NCI-H82 treated with DMSO at 0.1 percent for 48 hours (cell line): Measurements from ENCODE around the gene GRK1.
A peak's percentile ranks its signal among the peaks of the same experiment; 100 is the strongest.

ENCODE experiments used
- DNase-seq: peaks from one replicate; lab custom pipeline; 2025; ENCODE audit not compliant: unreplicated experiment; lab: John Stamatoyannopoulos, UW

The GRK1 gene

DNA sequence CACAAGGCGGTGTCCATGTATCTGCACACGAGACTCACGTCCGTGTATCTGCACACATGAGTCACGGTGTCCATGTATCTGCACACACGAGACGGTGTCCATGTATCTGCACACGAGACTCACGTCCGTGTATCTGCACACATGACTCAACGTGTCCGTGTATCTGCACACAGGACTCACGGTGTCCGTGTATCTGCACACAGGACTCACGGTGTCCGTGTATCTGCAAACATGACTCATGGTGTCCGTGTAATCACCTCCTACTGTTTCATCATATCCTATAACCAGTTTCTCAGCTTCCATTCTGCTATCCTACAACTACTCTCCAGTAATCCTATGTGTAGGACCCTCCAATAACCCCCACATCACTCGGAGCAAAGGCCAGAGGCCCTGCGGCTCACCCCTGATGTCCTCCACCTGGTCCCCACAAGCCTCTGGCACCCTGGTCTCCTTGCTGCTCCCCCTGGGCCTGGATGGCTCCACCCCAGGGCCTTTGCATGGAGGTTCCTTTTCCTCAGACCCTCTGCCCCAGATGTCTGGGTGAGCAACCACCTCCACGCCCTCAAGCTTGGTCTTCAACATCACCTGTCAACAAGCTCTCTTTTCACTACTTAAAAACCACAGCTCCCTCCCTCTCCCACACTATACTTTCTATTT is 89.5 kb downstream of the GRK1 start:
- no peak for DNase-seq

DNA sequence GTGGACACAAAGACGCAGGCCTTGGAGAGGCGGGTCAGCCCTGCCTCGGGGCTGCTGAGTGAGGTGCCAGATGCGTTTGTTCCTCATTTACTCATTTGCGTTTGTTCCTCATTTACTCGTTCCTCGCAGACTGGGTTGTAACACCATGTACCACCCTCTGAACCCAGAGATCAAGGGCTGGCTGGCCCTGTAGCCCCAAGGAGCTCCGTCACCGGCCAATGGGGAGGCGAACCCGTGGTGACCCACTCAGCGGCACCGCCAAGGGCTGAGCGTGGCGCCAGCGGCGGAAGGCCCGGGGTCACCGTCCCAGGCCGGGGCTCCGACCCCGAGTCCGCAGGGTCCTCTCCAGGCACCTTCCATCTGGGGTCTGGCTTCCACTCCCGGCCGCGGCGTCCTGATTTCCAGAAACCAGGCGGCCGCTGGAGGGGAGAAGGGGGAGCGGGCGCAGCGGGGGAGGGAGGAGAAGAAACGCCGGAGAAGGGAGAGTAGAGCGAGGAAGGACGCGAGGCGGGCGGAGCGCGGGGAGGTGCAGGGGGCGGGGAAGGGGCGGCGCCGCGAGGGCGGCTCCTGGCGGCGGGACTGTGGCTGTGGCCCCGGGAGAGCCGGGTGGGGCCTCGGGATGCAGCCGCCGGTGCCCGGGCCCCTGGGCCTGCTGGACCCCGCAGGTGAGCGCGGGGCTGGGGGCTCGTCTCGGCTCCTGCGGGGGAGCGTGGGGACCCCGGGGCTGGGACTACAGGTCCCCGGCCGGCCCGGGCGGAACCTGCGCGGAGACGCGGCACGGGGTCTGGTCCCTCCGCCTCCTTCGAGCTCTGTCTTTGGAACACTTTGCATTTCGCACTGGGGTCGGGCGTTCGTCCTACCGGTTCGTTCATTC is 91.9 kb downstream of the GRK1 start, which contains the start of gene TMEM255B:
TMEM255B (plus strand) TSS at position 576 of the 874 bp plus-strand sequence; CDS start at position 620, 44 bp downstream.
- DNase-seq = peak; percentile 10

DNA sequence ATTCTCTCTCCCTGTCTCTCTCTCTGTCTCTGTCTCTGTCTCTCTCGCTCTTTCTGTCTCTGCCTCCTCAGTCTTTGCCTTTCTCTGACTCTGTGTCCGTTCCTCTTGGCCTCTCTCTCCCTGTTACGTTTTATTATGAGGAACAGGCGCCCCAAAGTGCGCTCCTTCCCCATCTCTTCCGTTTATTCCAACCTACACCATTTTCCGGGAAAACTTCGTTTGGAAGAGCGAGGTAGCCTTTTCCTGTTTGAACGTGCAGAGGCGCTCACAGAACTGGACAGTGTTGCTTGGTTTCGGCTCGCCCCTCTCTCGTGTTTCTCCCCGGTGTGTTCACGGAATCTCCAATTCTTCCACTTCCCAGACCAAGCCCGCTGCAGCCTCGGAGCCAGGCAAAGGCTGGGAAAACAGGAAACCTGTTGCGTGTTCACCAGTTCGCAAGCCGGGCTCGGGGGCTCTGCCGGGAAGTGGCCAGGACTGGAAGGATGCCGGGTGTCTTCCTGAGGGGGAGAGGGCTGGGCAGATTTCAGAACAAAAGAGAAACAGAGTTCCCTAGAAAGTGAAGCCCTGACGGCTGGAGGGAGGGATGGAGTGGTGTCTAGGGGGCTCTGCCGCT is 92.6 kb downstream of the GRK1 start:
- no peak for DNase-seq

DNA sequence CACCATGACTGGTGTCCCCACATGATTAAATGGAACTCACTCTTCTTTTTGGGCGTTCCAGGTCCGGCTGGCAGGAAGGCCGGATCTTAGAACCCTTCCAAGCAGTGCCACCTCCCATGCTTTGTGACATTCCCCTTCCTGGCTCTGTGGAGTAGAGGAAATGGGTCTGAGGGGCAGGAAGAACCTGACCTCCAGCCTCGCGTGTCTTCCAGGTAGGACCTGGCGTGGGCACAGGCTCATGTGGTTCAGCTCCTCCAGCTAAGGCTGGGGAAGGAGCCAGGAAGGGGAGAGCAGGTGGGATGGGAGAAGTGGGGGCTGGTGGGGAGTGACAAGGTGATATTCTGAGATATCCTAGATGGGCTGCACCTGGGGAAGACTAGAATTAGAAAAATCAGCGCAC is 94.1 kb downstream of the GRK1 start:
- DNase-seq = no peak

DNA sequence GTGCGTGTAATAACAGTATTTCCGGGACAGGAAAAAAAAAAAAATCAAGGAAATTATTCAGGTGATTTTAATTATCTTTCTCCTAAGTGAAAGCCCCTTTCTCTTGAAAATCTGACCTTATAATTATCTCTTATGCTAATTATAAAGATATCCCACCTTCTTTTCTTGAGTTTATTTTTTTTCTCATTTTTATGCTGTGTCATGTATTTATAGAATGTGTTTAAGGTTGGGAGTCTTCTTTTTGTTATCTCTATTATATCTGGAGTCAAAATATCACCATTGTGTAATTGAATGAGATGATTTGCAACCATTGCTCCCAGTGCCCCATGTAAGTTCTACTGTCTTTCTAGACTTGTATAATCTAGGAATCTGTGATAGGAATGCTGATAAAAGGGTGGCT is 95.1 kb downstream of the GRK1 start:
- no peak for DNase-seq

DNA sequence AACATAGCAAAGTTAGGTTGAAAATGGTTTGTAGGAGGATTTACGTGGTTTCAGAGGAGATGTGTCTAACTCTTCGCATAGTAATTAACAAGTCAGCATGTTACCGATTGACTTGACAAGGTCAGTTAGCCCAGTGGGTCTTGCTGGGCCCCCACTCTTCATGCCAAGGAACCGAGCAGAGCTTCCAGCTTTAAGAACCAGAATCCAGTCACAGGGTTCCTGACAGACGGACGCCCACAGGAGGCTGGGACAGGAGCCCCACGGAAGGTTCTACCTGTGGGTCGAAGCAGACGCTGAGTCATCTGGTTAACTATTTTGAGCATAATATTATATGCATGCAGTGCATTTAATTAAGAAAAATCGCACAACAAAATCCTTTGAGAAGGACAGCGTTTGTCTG is 95.5 kb downstream of the GRK1 start:
- no peak for DNase-seq

- DNase-seq = no peak
Measured at GRCh38 chr13:113763254-113763653, 96.2 kb downstream of the GRK1 start.

DNA sequence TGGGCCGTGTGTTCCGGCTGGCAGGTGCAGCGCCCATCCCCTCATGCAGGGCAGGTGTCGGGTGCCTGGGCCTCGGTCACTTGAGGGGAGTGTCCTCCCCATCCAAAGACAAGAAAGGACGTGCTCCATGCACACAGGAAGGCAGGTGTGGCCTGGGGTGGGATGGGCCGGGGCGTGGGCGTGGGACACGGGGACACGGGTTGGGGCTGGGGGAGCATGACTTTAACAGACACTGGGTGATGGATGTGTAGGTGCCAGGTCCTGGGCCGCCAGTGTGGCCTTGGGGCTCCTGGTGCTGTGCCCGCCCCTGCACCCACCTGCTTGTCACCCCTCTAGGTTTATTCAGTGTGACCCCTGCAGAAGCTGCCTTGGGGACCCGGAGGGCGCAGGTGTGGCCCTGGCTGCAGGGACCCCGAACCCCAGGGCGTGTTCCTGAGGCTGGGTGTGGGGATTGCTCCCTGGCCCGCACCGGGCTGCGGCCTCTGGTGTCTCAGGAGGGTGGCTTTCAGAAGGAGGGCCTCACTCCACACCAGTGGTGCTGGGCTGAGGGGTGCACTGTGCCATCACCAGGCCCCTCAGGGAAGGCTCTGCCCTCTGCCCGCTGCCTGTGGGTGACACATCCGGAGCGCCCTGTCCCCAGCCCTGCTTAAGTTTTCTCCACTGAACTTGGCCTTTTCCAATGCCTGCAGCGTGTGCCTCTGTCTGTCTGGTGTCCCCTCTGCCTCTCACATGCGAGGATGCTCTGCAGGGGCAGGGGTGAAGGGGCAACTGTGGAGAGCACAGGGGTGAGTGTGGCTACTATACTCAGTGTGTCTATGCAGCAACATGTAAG is 97.2 kb downstream of the GRK1 start:
- DNase-seq = no peak

GRCh38 chr13:113764793-113765563 is 98.0 kb downstream of the GRK1 start:
- DNase-seq = no peak

DNA sequence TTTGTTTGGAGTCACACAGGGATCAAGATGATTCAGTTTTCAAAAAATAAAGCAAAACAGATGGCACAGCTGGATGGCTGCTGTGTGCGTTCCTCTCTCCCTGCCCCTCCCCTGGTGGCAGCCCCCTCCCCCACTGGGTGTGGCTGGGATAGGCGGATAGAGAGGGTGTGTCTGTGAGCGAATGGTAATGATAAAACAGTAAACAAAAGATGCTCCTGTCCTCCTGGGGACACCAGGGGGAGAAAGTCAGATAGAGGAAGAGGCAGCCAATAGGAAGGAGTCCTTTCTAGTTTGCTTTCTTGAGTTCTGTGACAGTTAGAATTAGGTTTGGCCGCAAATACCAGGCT is 98.5 kb downstream of the GRK1 start:
- DNase-seq = no peak

- DNase-seq = no peak
Measured at GRCh38 chr13:113766035-113766800, 99.2 kb downstream of the GRK1 start.

GRCh38 chr13:113767366-113767765 is 100.3 kb downstream of the GRK1 start:
- no peak for DNase-seq

GRCh38 chr13:113768018-113768905 is 101.2 kb downstream of the GRK1 start:
- DNase-seq = no peak

DNA sequence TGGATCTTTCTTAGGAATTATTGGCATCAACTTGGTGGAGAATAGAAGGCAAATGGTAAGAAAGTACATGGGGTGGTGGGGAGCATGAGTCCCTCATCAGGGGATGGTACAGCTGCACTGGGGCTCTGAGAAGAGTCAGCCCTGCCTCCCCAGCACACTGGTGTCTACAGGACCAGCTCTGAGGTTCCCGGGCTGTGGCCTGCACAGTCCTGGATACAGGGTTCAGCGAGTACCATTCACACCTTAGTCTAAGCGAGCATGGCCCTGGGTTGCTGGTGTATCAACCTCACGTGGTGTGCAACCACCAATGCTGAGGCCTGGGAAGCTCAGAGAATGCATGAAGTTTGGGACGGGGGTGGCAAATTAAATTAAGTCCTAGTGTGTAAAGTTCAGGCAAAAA is 102.1 kb downstream of the GRK1 start:
- no peak for DNase-seq

DNA sequence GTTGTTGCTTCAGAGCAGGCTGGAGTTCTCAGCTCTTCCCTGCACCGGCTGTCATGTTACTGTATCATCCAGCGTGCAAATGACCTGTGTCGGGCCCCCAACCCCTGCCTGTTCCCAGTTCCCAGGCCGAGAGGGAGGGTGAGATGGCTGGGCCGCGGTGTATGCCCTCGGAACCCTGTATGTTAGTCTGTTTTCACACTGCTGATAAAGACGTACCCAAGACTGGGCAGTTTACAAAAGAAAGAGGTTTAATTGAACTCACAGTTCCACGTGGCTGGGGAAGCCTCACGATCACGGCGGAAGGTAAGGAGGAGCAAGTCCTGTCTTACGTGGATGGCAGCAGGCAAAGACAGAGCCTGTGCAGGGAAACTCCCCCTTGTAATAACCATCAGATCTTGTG is 102.9 kb downstream of the GRK1 start:
- DNase-seq = no peak

DNA sequence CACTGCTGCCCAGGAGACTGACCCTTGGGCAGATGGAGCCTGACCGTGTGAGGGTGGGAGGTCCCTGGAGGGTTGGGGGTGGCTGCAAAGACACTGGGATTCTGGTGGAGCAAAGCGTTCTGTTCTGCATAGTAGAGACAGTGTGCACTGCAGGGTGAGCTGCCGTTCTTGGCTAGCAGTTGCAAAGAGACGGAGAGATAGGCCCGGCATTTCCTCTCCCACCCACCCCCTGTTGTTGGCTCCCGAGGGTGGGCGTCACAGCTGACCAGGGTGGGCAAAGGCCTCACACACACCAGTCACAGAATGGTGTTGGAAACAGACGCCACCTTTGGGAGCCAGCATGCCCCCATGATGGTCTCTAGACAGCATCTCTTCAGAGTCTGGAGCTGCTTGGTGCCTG is 103.4 kb downstream of the GRK1 start:
- DNase-seq = no peak

- no peak for DNase-seq
Measured at GRCh38 chr13:113770937-113771336, 103.9 kb downstream of the GRK1 start.

- DNase-seq = no peak
Measured at GRCh38 chr13:113771709-113772331, 104.8 kb downstream of the GRK1 start.
